ENCODE results near the gene CASZ1. TPM values are rescaled to one million over a fixed set of nuclear protein-coding genes. Genes with fewer than 3 reads are reported as not detected.

Gene CASZ1
- total and polyA plus RNA-seq, 2 experiments from 2014 or later: 6.2 to 6.7 TPM

DNA sequence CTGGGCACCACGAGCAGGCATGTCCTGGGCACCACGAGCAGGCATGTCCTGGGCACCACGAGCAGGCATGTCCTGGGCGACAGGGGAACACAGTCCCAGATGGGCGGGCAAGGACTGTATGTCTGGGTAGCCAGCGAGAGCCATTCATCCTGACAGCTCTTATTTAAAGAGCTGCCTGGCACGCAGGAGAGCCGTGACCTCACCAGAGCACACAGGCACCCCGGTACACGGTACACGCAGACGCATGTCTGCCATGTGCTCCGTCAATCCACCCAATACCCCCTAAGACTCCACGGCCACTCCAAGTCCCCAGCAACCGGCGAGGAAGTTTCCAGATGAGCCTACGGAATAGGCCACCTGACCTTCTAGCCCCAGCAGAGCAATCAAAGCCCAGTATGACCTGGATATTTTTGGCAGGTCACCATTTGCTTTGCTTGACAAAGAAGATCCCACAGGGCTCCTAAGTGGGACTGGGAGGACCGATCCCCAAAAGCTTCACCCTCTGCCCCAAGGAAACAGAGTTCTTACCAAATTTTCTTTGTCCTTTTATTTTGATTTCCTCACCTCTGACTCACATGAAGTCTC lies 51.7 kb downstream of the CASZ1 start:
- no peaks in the 10 kb centered on the region for H3F3A ChIP-seq (replicated peaks; ENCODE audit: low read depth)
- DNase-seq (ENCODE audit: low spot score) (no peak), ATAC-seq (no peak)
- H3K27ac ChIP-seq (ENCODE audit: low read depth): no peak overlapping the region
- H2AFZ ChIP-seq: no peak overlapping the region
- Mint-ChIP-seq H3K36me3 (ENCODE audit: low read depth) (no peaks in the 10 kb centered on the region), H3K27ac (no peak overlapping the region), H3K4me1 (peaks cover 29% of the 10 kb centered on the region), H3K27me3 (ENCODE audit: insufficient read depth, low read depth, poor library complexity) (peaks cover 2% of the 10 kb centered on the region), H3K4me3 (no peak overlapping the region), H3K9me3 (no peaks in the 10 kb centered on the region)
- no peaks in the 10 kb centered on the region; the same call in 1 of the 2 replicates for H3K4me1 ChIP-seq (ENCODE audit: insufficient read depth)
- no peaks in the 10 kb centered on the region for H3K9me2 ChIP-seq (ENCODE audit: insufficient read depth)
- no peaks in the 10 kb centered on the region for H3K79me2 ChIP-seq (replicated peaks; ENCODE audit: insufficient read depth)
- H3K36me3 ChIP-seq (ENCODE audit: insufficient read depth): no peaks in the 10 kb centered on the region
- H4K20me1 ChIP-seq (replicated peaks; ENCODE audit: insufficient read depth): no peaks in the 10 kb centered on the region
- H3K27me3 ChIP-seq (ENCODE audit: insufficient read depth): no peaks in the 10 kb centered on the region
- no peak overlapping the region for H3K4me2 ChIP-seq
- TF ChIP-seq, protein P1, sequence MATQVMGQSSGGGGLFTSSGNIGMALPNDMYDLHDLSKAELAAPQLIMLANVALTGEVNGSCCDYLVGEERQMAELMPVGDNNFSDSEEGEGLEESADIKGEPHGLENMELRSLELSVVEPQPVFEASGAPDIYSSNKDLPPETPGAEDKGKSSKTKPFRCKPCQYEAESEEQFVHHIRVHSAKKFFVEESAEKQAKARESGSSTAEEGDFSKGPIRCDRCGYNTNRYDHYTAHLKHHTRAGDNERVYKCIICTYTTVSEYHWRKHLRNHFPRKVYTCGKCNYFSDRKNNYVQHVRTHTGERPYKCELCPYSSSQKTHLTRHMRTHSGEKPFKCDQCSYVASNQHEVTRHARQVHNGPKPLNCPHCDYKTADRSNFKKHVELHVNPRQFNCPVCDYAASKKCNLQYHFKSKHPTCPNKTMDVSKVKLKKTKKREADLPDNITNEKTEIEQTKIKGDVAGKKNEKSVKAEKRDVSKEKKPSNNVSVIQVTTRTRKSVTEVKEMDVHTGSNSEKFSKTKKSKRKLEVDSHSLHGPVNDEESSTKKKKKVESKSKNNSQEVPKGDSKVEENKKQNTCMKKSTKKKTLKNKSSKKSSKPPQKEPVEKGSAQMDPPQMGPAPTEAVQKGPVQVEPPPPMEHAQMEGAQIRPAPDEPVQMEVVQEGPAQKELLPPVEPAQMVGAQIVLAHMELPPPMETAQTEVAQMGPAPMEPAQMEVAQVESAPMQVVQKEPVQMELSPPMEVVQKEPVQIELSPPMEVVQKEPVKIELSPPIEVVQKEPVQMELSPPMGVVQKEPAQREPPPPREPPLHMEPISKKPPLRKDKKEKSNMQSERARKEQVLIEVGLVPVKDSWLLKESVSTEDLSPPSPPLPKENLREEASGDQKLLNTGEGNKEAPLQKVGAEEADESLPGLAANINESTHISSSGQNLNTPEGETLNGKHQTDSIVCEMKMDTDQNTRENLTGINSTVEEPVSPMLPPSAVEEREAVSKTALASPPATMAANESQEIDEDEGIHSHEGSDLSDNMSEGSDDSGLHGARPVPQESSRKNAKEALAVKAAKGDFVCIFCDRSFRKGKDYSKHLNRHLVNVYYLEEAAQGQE (IDR thresholded peaks at IDR 0.05; ENCODE audit: unreplicated experiment): no peak
- no peak for TF ChIP-seq EZH2phosphoT487 (IDR thresholded peaks at IDR 0.05; ENCODE audit: unreplicated experiment)
- no peak for TF ChIP-seq EZH2 (IDR thresholded peaks at IDR 0.05; ENCODE audit: low read depth, unreplicated experiment)
- no peak for TF ChIP-seq POLR2AphosphoS5 (IDR thresholded peaks at IDR 0.05; ENCODE audit: low read depth)
- TF ChIP-seq CREB1 (CRISPR knock-in tag; IDR thresholded peaks at IDR 0.05; ENCODE audit: low read depth): no peak
- TF ChIP-seq ZNF114 (CRISPR knock-in tag; IDR thresholded peaks at IDR 0.05): no peak
- TF ChIP-seq, protein P2, sequence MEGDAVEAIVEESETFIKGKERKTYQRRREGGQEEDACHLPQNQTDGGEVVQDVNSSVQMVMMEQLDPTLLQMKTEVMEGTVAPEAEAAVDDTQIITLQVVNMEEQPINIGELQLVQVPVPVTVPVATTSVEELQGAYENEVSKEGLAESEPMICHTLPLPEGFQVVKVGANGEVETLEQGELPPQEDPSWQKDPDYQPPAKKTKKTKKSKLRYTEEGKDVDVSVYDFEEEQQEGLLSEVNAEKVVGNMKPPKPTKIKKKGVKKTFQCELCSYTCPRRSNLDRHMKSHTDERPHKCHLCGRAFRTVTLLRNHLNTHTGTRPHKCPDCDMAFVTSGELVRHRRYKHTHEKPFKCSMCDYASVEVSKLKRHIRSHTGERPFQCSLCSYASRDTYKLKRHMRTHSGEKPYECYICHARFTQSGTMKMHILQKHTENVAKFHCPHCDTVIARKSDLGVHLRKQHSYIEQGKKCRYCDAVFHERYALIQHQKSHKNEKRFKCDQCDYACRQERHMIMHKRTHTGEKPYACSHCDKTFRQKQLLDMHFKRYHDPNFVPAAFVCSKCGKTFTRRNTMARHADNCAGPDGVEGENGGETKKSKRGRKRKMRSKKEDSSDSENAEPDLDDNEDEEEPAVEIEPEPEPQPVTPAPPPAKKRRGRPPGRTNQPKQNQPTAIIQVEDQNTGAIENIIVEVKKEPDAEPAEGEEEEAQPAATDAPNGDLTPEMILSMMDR (conservative IDR thresholded peaks at IDR 0.05; ENCODE audit: low read depth in 2 of 2): no peak
- H3K4me3 ChIP-seq: no peak overlapping the region

DNA sequence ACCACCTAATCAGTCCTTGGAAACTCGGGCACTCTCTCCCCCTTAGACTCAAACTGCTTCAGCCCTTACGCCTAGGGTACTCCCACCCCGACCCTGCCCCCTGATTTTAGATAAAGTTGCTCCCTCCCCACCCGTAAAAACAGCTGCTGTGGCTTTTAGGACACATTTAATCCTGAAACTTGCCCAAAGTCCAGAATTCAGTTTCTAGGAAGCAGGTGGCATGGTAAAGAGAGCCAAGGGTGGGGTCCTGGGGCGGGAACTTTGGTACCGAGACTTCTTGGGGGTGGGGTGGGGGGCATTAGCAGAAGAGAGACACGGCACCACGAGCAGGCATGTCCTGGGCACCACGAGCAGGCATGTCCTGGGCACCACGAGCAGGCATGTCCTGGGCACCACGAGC lies 52.4 kb downstream of the CASZ1 start:
- no peaks in the 10 kb centered on the region for H3K27me3 ChIP-seq (ENCODE audit: insufficient read depth)
- H3K27ac ChIP-seq (ENCODE audit: low read depth): no peak overlapping the region
- no peaks in the 10 kb centered on the region for H3K27me3 Mint-ChIP-seq (ENCODE audit: insufficient read depth, low read depth, poor library complexity)
- no peak overlapping the region for H3K4me3 ChIP-seq
- no peaks in the 10 kb centered on the region for H3K79me2 ChIP-seq (replicated peaks; ENCODE audit: insufficient read depth)
- no peak overlapping the region for H2AFZ ChIP-seq
- DNase-seq (ENCODE audit: low spot score): no peak
- peaks cover 34% of the 10 kb centered on the region for H3K4me1 Mint-ChIP-seq
- no peak overlapping the region for H3K4me3 Mint-ChIP-seq
- H3K36me3 Mint-ChIP-seq (ENCODE audit: low read depth): no peaks in the 10 kb centered on the region
- H3K27ac Mint-ChIP-seq: no peak overlapping the region
- H3K4me1 ChIP-seq (ENCODE audit: insufficient read depth): no peaks in the 10 kb centered on the region; the same call in none of the 2 replicates
- no peaks in the 10 kb centered on the region for H3F3A ChIP-seq (replicated peaks; ENCODE audit: low read depth)
- H4K20me1 ChIP-seq (replicated peaks; ENCODE audit: insufficient read depth): no peaks in the 10 kb centered on the region
- H3K36me3 ChIP-seq (ENCODE audit: insufficient read depth): no peaks in the 10 kb centered on the region
- ATAC-seq: no peak
- H3K4me2 ChIP-seq: no peak overlapping the region
- no peaks in the 10 kb centered on the region for H3K9me2 ChIP-seq (ENCODE audit: insufficient read depth)
- no peaks in the 10 kb centered on the region; the same call in 2 of the 3 replicates for H3K9me3 Mint-ChIP-seq
- no peak for TF ChIP-seq EZH2 (IDR thresholded peaks at IDR 0.05; ENCODE audit: low read depth, unreplicated experiment)
- no peak for TF ChIP-seq EZH2phosphoT487 (IDR thresholded peaks at IDR 0.05; ENCODE audit: unreplicated experiment)
- no peak for TF ChIP-seq JUNB (IDR thresholded peaks at IDR 0.05; ENCODE audit: unreplicated experiment)
- no peak for TF ChIP-seq ZNF114 (CRISPR knock-in tag; IDR thresholded peaks at IDR 0.05)
- TF ChIP-seq, protein P3, sequence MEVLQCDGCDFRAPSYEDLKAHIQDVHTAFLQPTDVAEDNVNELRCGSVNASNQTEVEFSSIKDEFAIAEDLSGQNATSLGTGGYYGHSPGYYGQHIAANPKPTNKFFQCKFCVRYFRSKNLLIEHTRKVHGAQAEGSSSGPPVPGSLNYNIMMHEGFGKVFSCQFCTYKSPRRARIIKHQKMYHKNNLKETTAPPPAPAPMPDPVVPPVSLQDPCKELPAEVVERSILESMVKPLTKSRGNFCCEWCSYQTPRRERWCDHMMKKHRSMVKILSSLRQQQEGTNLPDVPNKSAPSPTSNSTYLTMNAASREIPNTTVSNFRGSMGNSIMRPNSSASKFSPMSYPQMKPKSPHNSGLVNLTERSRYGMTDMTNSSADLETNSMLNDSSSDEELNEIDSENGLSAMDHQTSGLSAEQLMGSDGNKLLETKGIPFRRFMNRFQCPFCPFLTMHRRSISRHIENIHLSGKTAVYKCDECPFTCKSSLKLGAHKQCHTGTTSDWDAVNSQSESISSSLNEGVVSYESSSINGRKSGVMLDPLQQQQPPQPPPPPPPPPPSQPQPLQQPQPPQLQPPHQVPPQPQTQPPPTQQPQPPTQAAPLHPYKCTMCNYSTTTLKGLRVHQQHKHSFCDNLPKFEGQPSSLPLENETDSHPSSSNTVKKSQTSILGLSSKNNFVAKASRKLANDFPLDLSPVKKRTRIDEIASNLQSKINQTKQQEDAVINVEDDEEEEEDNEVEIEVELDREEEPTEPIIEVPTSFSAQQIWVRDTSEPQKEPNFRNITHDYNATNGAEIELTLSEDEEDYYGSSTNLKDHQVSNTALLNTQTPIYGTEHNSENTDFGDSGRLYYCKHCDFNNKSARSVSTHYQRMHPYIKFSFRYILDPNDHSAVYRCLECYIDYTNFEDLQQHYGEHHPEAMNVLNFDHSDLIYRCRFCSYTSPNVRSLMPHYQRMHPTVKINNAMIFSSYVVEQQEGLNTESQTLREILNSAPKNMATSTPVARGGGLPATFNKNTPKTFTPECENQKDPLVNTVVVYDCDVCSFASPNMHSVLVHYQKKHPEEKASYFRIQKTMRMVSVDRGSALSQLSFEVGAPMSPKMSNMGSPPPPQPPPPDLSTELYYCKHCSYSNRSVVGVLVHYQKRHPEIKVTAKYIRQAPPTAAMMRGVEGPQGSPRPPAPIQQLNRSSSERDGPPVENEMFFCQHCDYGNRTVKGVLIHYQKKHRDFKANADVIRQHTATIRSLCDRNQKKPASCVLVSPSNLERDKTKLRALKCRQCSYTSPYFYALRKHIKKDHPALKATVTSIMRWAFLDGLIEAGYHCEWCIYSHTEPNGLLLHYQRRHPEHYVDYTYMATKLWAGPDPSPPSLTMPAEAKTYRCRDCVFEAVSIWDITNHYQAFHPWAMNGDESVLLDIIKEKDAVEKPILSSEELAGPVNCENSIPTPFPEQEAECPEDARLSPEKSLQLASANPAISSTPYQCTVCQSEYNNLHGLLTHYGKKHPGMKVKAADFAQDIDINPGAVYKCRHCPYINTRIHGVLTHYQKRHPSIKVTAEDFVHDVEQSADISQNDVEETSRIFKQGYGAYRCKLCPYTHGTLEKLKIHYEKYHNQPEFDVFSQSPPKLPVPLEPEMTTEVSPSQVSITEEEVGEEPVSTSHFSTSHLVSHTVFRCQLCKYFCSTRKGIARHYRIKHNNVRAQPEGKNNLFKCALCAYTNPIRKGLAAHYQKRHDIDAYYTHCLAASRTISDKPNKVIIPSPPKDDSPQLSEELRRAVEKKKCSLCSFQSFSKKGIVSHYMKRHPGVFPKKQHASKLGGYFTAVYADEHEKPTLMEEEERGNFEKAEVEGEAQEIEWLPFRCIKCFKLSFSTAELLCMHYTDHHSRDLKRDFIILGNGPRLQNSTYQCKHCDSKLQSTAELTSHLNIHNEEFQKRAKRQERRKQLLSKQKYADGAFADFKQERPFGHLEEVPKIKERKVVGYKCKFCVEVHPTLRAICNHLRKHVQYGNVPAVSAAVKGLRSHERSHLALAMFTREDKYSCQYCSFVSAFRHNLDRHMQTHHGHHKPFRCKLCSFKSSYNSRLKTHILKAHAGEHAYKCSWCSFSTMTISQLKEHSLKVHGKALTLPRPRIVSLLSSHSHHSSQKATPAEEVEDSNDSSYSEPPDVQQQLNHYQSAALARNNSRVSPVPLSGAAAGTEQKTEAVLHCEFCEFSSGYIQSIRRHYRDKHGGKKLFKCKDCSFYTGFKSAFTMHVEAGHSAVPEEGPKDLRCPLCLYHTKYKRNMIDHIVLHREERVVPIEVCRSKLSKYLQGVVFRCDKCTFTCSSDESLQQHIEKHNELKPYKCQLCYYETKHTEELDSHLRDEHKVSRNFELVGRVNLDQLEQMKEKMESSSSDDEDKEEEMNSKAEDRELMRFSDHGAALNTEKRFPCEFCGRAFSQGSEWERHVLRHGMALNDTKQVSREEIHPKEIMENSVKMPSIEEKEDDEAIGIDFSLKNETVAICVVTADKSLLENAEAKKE (CRISPR knock-in tag; IDR thresholded peaks at IDR 0.05): no peak
- no peak for TF ChIP-seq NANOG (IDR thresholded peaks at IDR 0.05; ENCODE audit: borderline replicate concordance)
